ENCODE measurements around the gene ZFAND3.

DNA sequence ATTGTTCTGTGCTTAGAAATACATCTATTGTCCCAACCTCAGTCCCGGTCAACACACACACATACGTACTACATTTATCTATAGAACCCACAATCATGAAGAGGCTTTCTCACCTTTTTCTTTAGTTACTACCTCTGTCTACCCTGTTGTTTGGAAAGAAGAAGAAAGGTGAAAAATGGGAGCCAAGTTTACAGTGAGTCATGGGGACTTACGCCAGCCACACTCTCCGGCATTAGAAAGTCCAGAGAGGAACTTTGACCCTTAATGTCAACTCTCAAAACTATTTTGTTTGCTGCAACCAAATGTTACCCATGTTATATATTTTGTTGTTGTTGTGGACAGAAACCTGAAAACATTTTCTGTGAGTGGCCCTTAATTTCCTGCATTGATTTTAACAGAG, 259.1 kb downstream of the ZFAND3 start:
- TF ChIP-seq, protein P1, sequence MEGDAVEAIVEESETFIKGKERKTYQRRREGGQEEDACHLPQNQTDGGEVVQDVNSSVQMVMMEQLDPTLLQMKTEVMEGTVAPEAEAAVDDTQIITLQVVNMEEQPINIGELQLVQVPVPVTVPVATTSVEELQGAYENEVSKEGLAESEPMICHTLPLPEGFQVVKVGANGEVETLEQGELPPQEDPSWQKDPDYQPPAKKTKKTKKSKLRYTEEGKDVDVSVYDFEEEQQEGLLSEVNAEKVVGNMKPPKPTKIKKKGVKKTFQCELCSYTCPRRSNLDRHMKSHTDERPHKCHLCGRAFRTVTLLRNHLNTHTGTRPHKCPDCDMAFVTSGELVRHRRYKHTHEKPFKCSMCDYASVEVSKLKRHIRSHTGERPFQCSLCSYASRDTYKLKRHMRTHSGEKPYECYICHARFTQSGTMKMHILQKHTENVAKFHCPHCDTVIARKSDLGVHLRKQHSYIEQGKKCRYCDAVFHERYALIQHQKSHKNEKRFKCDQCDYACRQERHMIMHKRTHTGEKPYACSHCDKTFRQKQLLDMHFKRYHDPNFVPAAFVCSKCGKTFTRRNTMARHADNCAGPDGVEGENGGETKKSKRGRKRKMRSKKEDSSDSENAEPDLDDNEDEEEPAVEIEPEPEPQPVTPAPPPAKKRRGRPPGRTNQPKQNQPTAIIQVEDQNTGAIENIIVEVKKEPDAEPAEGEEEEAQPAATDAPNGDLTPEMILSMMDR (conservative IDR thresholded peaks at IDR 0.05; ENCODE audit: low read depth, low read length), result no peak
- TF ChIP-seq EZH2 (IDR thresholded peaks at IDR 0.05; ENCODE audit: borderline replicate concordance, low read depth, low read length, poor library complexity, severe bottlenecking), result no peak
